Right kidney (tissue), 1 donor: Measurements from ENCODE around the gene RAC2.
"Not testable (repeated sequence)": the region's sequence is repeated elsewhere in the genome, so short reads cannot be mapped to it uniquely, and the experiment has no call there.

Source experiments
- DNase-seq: peaks from one replicate; pipeline ENCODE4 v3.0.0-alpha.2; 2016

The RAC2 gene

GRCh38 chr22:37256075-37256726 is 12.1 kb upstream of the RAC2 start:
- no peak for DNase-seq

DNA sequence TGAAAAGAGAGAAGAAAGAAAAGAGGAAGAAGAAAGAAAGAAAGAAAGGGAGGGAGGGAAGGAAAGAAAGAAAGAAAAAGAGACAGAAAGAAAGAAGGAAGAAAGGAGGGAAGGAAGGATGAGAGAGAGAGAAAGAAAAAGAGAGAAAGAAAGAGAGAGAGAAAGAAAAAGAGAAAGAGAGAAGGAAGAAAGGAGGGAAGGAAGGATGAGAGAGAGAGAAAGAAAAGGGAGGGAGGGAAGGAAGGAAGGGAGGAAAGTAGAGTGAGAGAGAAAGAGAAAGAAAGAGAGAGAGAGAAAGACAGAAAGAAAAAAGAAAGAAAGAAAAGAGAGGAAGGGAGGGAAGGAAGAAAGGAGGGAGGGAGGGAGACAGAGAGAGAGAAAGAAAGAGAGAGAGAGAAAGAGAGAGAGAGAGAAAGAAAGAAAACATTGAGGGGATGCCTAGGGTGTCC is 11.5 kb upstream of the RAC2 start:
- DNase-seq = no peak

DNA sequence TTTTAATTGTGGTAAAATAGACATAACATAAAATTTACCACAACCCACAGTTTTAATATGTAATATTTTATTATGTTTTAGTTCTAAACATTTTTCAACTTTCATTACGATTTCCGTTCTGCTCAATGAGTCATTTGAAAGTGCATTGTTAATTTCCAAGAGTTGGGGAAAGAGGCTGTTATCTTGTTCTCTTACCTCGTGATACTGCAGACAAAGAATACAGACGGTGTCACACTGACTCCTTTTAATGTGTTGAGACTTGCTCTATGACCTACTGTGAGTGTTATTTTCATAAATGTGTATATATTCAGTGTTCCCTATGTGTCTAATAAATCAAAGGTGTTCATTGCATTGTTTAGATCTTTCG is 10.8 kb upstream of the RAC2 start:
- DNase-seq = no peak

- no peak for DNase-seq
These were observed 10.3 kb upstream of the RAC2 start for GRCh38 chr22:37254209-37254866.

DNA sequence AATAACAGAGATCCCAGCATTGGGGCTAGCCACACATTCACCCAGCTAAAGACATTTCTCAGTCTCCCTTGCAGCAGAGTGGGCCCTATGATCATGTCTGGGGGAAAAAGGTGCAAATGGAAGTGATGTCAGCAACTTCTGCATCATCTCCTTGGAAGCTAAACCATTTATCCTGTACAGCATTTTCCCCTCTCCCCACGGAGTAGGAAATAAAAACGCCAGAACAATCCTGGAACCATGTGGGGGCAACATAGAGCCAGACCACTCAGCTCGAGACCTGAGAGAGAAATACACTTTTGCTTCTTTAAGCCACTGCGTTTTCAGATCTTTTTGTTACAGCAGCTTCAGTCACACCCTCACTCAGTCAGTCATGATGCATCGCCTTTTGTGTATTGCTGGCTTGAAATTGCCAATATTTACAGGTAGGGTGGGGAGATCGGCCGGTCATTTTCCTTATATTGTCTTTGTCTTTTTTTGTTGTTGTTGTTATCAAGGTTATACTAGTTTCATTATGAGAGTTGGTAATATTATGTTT is 9.1 kb upstream of the RAC2 start:
- DNase-seq = no peak

DNA sequence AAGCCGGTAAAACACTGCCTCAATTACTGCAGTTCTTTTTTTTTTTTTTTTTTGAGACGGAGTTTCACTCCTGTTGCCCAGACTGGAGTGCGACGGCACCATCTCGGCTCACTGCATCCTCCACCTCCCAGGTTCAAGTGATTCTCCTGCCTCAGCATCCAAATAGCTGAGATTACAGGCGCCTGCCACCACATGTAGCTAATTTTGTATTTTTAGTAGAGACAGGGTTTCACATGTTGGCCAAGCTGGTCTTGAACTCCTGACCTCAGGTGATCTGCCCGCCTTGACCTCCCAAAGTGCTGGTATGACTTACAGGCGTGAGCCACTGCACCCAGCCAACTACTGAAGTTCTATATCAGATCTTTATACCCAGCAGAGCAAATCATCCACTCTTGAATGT is 7.8 kb upstream of the RAC2 start:
- not testable (repeated sequence) for DNase-seq

DNA sequence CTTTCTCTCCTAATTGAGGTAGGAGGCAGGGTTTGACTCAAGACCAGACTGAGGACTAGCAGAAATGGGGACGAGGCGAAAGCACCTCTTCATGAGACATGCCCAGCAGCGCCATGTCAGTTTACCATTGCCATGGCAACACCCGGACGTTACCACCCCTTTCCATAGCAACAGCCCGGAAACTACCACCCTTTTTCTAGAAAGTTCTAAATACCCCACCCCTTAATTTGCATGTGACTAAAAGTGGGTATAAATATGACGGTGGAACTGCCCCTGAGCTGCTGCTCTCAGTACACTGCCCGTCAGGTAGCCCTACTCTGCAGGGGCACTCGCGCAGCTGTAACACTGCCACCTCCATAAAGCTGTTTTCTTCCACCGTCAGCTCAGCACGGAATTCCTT is 5.9 kb upstream of the RAC2 start:
- DNase-seq = no peak

DNA sequence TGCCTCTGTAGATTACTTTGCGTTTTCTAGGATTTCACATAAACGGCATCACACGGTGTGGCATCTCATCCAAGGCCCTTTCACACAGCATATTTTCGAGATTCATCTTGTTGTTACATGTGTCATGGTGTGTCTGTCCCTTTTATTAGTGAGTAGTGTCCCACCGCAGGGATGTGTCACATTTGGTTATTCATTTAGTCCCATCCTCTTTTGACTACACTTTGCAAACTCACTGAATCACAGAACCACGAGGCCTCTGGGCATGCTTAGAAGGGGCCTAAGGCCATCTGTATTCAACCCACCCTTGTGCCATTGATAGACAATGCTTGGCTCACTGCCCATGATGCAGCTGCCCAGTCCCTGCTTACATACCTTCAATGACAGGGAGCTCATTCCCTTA is 4.2 kb upstream of the RAC2 start:
- no peak for DNase-seq

DNA sequence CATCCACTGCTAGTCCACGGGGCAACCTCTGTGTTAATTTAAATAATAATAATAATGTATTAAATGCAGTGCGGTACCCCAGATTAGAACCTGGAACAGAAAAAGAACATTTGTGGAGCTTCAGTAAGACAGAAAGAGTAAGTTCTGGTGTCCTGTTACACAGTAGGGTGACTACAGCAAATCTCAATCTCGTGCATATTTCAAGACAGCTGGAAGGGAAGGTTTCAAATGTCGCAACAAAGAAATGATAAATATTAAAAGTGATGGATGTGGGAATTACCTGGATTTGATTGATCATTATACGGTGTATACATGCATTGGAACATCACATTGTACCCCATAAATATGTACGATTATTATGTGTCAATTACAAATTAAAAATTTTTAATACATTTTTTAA is 1.7 kb upstream of the RAC2 start:
- no peak for DNase-seq

GRCh38 chr22:37244922-37245722 is 1.1 kb upstream of the RAC2 start:
- no peak for DNase-seq

GRCh38 chr22:37243402-37244113 is 511 bp downstream of the RAC2 start:
- no peak for DNase-seq

- DNase-seq = no peak
These were observed 1.6 kb downstream of the RAC2 start for GRCh38 chr22:37242395-37242918.

DNA sequence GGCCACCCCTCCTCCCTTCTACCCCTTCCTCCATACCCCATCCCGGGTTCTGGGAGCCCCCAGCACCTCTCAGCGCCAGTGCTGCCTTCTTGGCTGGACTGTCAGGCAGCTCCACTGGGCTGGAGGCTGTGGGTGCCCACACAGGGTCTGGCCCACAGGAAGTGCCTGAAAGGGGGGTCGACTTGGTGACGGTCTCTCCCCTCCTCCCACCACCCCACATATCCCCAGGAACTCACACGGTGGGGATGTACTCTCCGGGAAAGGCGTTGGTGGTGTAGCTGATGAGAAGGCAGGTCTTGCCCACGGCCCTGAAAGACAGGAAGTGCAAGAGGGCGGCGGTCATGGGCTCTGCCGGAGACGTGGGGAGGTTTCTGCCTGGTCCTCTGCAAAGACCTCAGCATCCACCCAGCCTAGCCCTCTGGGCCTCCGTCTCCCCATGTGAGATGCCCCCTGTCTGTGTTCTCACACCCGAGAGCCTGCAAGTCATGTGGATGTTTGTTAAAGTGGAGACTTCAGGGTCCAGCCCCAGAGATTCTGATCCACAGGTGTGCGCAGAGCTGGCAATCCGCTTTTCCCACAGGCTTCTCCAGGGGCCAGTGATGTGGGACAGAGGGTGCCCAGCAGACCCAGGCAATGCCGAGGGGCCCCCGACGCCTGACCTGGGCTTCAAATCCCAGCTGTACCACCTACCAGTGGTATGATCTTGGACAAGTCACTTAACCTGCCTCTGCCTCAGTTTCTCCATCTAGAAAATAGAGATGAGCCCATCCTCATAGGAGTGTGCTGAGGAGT is 2.5 kb downstream of the RAC2 start:
- no peak for DNase-seq

GRCh38 chr22:37240941-37241320 is 3.1 kb downstream of the RAC2 start:
- DNase-seq = no peak

- no peak for DNase-seq
These were observed 3.7 kb downstream of the RAC2 start for GRCh38 chr22:37240240-37240940.

DNA sequence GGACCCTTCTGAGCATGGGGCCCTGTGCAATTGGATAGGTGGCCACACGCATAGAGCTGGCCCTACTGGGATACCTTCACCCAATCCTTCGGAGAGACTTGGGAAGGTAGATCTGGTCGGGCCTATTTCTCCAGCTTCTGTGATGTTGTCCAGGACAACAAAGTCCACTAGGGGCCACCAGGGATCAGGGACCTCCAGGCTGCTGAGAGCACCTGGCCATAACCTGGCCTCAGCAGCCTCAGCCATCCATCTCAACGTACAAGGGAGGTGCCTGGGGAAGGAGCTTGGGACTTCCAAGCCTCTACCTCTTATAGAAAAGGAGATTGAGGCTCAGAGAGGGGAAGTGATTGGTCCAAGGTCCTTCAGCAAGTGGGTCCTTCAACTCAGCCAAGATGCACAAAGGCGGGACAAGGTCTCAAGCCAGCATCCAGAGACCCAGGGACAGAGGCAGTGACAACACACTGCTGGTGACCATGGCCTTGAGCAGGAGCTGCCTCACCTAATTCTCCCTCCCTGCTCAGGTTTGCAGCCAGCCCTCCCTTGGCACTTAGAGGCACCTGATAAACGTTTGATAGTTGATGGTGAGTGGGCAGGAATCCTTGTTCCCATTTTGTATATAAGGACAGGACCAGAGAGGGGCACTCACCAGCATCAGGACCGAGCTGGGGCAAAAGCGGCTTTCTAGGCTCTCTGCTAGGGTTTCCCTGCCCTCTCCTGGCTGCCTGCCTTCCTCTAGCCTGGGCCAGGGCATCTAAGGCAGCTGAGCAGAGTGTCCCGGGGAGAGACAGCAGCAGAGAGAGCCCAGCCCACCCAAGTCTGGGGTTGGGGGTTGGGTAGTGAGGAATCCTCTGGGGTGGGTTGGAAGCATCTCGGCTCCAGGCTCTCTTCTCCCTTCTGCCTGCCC is 4.5 kb downstream of the RAC2 start:
- no peak for DNase-seq

GRCh38 chr22:37237371-37238268 is 6.4 kb downstream of the RAC2 start:
- no peak for DNase-seq

DNA sequence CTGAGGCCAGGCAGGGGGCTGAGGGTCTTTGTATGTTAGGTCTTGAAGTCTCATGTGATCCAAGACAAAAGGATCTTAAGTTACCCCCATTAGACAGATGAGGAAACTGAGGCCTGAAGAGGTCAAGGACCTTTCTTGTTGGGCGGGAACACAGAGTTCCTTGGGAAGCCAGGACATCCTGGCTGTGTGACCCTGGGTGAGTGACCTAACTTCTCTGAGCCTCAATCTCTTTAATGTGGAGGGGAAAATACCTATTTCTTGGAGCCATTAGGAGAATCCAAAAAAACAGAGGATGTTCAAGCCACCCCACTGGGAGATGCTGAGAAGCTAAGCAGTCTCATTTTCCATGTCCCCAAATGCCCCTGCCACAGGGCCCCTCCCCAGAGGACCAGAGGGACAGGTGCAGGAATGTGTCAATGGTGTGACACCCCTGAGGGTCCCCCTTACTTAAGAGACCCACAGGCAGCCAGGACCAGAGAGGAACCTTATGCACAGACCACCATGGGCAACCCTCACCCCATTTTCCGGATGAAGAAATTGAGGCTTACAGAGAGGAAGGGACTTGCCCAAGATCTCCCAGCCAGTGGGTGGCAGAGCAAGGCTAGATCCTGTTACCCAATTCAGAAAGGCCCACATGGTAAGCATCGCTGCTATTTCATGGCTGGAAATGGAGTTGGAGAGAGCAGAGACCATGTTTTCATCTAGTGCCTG is 8.0 kb downstream of the RAC2 start:
- DNase-seq = no peak
